Measurements from ENCODE around the gene SLC39A13.

Gene SLC39A13

GRCh38 chr11:47431356-47432083 lies 23.1 kb downstream of the SLC39A13 start:
- no peak for DNase-seq (ENCODE audit: low read depth)

GRCh38 chr11:47433157-47433556 lies 24.8 kb downstream of the SLC39A13 start:
- no peak for DNase-seq (ENCODE audit: low read depth)

GRCh38 chr11:47434011-47434786 lies 25.8 kb downstream of the SLC39A13 start:
- no peak for DNase-seq (ENCODE audit: low read depth)

- DNase-seq (ENCODE audit: low read depth), result no peak
Measured at GRCh38 chr11:47435687-47436086, 27.3 kb downstream of the SLC39A13 start.

GRCh38 chr11:47436726-47437125 lies 28.3 kb downstream of the SLC39A13 start:
- no peak for DNase-seq (ENCODE audit: low read depth)

DNA sequence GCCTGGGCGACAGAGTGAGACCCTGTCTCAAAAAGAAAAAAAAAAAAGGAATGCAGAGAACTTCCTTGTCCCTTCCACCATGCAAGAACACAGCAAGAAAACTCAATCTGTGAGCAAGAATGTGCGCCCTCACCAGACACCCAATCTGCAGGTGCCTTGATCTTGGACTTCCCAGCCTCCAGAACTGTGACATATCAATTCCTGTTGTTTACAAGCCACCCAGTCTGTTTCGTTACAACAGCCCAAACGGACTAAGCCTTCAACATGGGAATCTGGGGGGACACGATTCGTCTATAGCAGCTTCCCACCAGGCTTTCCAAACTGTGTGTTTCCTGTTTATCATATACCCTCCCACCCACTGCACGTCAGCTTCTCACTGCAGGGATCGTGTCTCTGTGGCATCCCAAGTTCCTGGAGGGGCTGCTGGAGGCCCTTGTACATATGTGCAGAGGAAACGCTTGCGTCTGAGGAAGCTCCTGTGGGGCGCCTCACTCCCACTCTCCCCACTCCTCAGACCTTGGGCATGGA lies 28.9 kb downstream of the SLC39A13 start:
- DNase-seq (ENCODE audit: low read depth), result no peak

DNA sequence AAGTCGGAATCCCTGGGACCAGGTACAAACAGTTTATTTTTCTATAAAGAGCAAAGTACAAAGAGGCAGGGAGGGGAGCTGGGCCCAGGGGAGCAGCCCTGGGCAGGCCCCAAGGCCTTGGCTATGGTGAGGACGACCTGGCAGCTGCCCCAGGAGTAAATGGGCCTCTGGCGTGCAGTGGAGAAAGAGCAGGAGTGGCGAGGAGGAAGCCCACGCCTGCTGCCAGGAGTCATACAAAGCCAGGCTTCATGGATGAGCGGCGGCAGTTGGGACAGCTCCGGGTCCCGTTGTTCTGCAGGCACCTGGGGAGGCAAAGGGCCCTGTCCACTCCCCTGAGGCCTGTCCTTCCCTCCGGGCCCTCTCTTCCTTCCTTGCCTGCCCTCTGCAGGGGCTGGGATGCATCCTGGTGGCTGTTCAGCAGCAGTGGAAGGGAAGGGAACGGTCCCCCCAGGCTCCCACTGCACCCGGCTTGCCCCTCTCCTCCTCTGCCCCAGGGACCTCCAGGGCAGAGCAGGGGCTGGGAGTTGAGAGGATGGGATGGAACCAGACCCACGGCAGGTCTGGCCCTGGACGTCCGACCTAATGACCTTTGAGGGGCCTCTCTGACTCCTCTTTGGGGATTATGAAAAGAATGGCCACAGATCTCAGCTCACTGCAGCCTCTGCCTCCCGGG lies 29.5 kb downstream of the SLC39A13 start:
- DNase-seq (ENCODE audit: low read depth), result no peak

DNA sequence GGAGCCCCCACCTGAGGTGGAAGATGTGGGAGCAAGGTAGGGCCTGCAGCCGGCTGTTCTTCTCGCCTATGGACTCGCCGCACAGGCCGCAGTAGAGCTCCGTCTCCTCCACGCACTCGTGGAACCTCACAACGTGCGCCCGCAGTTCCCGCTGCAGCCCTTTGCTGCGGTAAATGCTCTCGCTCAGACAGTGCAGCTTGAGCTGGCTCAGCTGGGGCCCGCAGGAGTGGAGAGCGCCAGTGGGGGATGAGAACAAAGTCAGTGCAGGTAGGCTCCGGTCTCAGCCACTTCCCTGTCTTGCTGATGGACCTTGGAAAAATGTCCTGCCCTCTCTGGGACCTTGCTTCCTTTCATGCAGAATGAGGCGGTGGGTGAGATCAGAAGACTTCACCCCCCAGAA lies 30.3 kb downstream of the SLC39A13 start:
- no peak for DNase-seq (ENCODE audit: low read depth)

DNA sequence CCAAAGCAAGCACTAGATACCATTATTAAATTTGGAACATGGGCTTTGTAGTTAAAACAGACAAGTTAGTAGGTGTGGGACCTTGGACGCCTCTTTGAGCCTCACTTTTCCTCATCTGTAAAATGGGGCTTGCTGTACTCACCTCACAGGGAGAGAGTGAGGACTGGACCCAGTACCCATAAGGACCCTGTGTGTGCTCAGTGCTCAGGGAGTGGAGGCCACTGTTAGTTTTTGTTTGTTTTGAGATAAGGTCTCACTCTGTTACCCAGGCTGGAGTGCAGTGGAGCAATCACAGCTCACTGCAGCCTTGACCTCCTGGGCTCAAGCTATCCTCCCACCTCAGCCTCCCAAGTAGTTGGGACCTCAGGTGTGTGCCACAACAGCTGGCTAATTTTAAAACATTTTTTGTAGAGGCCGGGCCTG lies 31.7 kb downstream of the SLC39A13 start:
- DNase-seq (ENCODE audit: low read depth), result no peak

DNA sequence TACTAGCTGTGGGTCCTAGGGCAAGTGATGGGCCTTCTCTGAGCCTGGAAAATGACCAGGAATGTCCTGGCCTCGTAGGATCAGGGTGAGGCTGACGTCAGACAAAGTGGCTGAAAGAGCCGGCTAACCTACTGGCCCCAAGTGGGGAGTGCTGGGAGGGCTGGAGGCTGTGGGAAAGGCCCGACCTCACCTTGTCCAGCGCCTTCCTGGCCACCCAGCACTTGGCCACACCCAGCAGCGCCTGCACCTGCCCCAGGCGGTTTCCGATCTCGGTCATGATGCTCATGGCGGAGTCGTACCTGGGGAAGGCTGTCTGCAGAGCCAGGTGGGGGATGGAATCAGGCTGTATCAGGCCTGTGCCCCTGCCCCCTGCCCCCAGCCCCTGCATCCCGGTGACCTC lies 33.0 kb downstream of the SLC39A13 start:
- no peak for DNase-seq (ENCODE audit: low read depth)

DNA sequence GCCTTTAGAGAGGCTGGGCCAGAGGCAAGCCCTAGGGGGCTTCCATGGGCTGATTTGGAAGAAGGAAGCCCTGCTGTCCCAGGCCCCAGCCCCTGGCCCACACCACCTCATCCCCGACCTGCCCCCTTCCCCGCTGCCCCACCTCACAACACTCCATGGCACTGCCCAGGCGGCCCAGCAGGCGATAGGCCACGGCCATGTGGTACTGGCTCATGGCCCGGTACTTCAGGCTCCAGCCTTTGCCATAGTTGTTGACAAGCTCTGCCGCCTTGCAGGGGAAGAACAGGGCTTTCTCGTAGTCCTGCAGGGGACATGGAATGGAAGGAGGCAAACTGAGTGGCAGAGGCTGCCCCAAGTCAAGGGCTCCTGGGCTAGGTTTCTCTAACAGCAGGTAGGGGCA lies 34.1 kb downstream of the SLC39A13 start:
- no peak for DNase-seq (ENCODE audit: low read depth)

DNA sequence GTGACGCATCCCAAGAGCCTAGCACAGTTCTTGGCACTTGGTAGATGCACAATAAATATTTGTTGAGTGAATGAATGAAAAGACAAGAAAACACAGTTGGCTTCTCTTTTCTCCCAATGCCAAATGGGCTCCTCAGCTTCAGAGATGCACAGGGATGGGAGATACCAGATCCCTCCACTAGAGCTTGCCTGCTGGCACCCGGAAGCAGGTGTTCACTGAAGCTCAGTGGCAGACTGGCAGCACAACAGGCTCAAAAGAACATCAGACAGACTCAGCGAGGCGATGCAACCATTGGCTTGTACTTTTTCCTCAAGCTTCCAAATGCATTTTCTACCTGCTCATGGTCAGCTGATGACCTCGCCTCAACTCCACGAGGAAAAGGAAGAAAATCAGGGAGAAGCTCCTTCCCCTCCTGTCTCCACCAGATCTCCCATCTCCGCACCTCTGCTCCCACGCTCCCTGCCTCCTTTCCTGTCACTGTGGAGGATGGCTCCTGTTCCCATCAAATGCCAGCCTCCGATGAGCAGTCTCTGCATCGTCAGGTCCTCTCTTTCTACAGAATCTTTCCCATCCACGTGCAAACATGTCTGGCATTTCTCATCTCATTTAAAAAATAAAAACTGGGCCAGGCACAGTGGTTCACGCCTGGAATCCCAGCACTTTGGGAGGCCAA lies 34.8 kb downstream of the SLC39A13 start:
- DNase-seq (ENCODE audit: low read depth), result no peak

DNA sequence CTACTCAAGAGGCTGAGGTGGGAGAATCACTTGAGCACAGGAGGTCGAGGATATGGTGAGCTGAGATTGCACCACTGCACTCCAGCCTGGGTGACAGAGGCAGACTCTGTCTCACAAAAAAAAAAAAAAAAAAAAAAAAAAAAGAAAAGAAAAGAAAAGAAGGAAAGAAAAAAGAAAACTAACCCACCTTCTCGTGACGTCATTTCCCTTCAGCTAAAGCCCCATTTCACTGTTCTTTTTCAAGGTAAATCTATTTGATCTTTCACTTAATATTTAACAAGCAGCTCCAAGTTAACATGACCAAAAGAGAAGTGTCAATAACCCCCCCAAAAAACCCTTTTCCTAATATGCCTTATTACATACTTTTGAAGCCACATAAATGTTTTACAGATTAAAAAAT lies 35.4 kb downstream of the SLC39A13 start:
- no peak for DNase-seq (ENCODE audit: low read depth)

DNA sequence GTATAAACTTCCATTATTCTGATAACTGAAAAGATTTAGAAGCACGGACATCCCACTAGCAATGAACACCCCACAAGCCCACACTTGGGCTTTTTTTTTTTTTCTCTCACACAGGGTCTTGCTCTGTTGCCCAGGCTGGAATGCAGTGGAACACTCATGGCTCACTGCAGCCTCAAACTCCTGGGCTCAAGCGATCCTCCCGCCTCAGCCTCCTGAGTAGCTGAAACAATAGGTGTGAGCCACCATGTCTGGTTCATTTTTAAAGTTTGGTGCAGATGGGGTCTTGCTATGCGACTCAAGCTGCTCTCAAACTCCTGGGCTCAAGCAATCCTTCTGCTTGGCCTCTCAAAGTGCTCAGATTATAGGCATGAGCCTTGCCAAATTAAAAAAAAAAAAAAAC lies 37.5 kb downstream of the SLC39A13 start:
- DNase-seq (ENCODE audit: low read depth), result no peak

DNA sequence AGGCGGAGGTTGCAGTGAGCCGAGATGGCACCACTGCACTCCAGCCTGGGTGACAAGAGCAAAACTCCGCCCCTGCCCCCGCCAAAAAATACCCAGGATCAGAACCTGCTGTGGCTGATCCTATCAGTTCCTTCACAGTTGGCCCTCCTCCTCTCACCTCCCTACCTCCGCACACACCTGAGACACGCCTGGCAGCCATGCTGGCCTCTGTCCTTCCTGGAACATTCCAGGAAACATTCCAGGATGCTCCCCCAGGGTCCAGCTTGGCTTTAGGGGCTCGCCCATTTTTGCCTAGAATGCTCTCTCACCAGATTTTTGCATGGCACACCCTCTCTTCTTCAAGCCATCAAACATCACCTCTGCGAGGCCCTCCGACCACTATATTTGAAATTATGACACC lies 38.4 kb downstream of the SLC39A13 start:
- no peak for DNase-seq (ENCODE audit: low read depth)

- no peak for DNase-seq (ENCODE audit: low read depth)
Measured at GRCh38 chr11:47447906-47448305, 39.5 kb downstream of the SLC39A13 start.

DNA sequence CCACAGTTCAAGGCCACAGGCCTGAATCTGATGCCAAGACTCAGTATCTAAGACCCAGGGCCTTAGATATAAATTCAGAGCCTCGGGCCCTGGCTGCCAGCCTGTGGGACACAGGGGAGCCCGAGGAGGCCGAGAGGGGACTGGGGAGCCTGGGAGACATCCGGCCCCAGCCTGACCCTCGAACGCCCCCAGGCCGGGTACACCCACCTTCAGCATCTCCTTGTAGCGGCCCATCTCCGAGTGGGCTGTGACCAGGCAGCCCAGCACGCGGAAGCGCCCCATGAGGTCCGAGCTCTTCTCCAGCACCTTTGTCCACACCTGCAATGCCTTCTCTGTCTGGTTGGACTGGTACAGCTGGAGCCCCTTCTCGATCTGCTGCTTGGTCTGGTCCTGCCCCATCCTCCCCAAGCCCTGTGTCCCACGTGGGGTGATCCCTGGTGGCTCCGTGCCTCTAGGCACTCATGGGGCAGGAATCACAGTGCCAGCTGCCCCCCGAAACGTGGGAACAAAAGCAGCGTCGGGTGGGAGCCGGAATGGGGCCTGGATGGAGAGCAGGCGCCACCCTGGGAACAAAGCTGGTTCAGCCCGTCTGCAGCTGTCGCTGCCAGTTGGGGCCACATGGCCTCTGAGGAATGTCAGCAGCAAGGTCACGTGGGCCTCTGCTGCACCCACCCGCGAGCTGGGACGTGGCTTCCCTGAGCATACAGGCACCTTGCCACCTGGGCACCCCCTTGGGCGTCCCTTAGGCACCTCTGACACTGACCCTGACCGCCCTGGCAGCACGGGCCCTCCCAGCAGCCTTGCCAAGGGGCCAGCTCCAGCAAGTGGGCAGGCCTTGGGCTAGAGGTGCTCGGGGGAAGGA lies 40.4 kb downstream of the SLC39A13 start, which contains the start of gene RAPSN:
RAPSN (minus strand) TSS at position 571 of the 862 bp plus-strand sequence; CDS start at position 399, 172 bp downstream.
- DNase-seq (ENCODE audit: low read depth), result no peak

DNA sequence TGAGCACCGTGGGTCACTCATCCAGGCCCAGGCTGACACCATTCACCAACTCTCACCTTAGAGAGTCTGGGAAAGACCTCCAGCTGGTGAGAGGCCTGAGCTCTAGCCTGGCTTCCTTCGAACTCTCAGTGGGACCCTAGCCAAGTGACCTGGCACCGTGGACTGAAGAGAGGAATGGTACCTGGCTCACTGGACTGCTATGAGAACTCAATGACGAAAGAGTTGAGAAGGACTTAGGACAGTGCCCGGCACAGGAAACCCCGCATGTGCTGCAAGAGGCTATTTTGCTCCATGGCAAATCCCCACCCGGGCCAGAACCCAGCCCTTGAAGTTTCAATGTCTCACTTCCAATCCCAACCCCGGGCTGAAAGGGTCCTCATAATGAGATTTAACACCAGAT lies 41.2 kb downstream of the SLC39A13 start:
- DNase-seq (ENCODE audit: low read depth), result no peak

DNA sequence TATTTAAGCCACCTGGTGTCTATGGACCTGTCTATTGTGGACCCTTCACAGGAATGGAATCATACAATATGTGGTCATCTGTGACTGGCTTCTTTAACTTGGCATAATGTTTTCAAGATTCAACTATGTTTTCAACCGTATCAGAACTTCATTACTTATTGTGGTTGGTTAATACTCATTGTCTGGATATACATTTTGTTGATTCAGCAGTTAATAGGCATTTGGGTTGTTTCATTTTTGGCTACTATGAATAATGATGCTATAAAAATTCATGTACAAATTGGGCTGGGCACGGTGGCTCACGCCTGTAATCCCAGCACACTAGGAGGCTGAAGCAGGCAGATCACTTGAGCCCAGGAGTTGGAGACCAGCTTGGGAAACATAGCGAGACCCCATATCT lies 43.0 kb downstream of the SLC39A13 start:
- DNase-seq (ENCODE audit: low read depth), result no peak

GRCh38 chr11:47451990-47452389 lies 43.6 kb downstream of the SLC39A13 start:
- no peak for DNase-seq (ENCODE audit: low read depth)

- DNase-seq (ENCODE audit: low read depth), result no peak
Measured at GRCh38 chr11:47453365-47453764, 45.0 kb downstream of the SLC39A13 start.

All from stimulated activated CD8-positive, alpha-beta memory T cell treated with anti-CD3 and anti-CD28 coated beads, Interleukin-15, amount 100 ng/mL, for 1 hour (primary cell).